HG03521 (cell line): ENCODE results near the gene SH3BP2.

ENCODE experiments used
- ATAC-seq: cut with Tn5 transposase; IDR thresholded peaks from one replicate; pipeline ENCODE4 v1.9.1; 2021; ENCODE audit warnings: mild to moderate bottlenecking, moderate library complexity; ENCODE audit not compliant: unreplicated experiment

The SH3BP2 gene

DNA sequence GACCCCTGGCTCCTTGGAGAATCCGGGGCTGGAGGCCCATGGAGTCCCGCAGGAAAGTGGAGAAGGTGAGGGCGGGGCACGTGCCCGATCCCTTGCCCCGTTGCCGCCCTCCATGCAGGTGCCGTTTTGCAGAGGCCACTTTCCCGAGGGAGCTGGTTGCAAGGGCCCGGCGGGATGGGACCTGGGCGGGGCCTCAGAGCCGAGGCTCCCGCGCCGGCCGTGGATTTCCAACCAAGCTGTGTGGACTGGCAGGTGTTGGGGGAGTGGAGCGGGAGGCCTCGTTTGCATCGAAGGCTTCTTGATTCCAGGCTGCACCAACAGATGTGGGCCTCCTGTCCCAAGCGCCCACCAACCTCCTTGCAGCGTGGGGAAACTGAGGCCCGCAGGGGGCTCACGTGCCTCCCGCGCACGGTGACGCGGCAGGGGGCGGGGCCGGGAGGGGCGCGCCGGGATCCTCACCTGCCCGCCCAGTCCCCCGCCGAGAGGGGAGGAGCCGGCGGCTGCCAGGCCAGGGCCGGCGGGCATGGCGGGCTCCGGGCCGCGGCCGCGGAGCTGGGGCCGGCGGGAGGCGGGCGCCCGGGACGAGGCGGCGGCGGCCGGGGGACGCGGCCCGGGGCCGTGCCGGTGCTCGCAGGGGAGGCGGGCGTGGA, 24.9 kb downstream of the SH3BP2 start:
- ATAC-seq: no peak

DNA sequence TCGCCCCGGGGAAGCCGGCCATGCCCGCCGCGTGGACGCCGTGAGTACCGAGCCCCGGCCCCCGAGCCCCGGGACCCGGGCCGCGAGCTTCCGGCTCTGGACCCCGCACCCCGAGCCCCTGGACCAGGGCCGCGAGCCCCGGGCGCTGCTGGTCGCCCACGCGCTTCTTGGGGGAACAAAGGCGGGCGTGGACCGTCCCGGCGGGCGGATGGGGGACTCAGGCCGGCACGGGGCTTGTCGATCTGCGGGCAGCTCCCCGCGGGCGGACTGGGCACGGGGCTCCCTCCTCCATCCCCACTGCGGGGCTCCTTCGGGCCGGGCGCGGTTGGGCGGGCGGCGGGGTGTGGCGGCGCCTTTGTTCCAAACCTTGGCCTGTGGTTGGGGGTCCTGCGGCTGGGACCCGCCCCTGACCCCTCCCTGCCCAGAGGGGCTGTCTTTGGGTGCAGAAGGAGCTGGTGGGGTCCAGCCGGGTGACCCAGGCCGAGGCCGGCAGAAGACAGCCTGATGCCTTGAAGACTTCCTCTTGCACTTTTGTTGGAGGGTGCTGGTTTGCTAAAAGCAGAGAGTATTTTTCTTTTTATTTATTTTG, 25.6 kb downstream of the SH3BP2 start:
- no peak for ATAC-seq

DNA sequence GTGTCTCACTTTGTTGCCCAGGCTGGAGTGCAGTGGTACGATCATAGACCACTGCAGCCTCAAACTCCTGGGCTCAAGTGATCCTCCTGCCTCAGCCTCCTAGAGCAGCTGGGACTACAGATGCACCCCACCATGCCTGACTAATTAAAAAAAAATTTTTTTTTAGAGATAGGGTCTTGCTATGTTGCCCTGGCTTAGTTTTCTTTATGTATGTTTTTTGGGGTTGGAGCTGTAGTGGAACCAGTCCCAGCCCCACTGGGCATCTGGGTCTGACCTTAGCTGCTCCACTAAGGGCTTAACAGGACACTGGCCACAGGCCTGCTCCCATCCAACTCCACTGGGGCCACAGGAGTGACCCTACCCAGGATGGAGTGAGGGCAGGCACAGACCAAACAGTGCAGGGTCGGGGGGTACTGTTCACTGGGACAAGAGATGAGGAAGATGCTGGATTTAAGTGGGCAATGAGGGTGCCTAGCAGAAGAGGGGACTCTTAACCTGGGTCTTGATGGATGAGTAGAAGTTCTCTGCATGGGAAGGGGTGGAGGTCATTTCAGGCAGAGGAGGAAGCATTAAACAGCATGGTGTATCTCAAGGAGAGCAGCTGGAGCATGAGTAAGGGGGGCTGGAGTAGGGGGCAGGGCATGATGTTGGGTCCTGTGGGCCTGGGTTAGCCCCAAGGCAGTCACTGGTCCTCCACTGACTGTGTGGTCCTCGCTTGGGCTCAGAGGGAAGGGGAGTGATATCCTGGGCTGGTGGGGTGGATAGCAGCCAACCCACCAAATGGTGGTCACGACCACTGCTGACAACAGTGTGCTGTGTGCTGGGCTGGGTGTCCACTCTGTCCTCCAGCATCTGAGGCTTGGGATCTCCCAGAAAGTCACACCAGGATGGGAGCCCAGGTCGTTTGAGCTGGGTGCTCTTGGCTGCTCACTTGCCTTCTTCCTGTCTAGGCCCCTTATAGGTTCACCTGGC, 26.6 kb downstream of the SH3BP2 start:
- no peak for ATAC-seq

DNA sequence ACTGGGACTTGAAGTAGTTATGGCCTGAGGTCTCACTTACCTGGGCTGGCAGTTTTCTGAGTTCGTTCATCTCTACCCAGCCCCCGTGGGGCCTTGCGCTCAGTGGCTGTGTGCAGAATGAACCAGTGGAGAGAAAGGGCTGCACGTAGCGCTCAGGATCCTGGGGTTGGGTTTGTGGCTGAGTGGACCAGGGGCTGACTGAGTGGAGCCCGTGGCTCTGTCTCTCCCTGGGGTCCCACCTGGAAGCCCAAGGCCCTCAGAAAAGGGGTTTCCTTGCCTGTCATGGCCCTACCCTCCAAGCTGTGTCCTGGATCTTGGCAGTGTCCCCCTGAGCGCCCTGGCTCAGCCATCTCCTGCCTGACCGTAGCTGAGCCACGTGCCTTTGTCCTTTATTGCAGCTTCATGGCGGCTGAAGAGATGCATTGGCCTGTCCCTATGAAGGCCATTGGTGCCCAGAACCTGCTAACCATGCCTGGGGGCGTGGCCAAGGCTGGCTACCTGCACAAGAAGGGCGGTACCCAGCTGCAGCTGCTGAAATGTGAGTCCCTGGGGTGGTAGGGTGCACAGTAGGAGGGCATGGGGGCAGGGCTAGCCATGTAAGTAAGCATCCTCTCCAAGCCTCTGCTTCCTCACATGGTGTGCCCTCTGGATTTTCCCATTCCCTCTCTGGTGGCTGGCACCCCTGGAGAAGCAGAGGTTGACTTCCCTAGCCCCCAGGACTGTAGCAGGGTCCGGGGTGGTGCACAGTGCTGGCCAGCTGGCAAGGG, 27.5 kb downstream of the SH3BP2 start:
- ATAC-seq: no peak

DNA sequence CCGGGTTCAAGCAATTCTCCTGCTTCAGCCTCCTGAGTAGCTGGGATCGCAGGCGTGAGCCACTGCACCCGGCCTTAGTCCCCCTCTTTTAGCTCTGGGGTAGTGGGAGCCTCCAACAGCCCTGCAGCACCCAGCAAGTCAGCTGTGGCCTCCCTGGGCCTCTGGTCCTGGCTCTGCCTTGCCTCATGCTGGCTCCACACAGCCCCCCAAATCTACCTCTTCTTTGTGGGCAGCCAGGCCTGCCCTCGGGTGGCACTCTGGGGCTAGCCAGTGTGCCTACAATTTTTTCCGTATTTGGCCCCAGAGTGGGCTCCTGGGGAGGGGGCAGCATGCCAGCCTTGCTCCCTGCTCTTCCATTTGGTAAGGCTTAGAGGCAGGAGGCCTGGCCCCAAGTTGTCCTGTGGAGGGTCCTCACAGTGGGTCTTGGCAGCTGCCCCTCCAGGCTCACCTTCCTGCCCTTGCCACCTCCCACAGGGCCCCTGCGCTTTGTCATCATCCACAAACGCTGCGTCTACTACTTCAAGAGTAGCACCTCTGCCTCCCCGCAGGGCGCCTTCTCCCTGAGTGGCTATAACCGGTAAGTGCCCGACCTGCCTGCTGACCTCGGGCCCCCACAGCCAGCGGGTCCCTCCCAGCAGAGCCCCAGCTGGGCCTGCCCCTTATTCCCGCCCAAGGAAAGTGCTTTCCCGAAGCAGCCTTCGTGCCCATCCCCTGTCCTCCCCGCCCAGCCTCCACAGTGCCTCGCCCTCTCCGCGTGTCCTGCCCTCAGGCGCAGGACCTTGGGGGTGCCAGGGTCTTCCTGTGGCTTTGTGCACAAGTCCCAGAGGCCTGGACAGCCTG, 29.8 kb downstream of the SH3BP2 start:
- ATAC-seq: no peak

DNA sequence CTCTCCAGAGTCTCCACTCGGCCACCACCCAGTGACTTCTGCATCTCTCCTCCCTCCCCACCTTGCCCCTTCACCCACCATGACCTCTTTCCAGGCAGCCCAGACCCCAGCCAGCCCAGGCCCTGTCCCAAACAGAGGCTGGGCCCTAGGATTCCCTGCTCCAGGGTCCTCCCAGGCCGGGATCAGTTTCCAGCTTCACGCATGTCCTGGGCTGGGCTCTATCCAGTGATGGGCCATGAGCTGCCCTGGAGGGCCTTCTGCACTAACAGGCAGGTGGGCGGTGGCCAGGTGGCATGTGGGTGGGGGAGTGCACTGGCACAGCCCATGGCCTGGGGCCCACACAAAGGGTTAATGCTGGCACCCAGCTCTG, 30.4 kb downstream of the SH3BP2 start:
- no peak for ATAC-seq

DNA sequence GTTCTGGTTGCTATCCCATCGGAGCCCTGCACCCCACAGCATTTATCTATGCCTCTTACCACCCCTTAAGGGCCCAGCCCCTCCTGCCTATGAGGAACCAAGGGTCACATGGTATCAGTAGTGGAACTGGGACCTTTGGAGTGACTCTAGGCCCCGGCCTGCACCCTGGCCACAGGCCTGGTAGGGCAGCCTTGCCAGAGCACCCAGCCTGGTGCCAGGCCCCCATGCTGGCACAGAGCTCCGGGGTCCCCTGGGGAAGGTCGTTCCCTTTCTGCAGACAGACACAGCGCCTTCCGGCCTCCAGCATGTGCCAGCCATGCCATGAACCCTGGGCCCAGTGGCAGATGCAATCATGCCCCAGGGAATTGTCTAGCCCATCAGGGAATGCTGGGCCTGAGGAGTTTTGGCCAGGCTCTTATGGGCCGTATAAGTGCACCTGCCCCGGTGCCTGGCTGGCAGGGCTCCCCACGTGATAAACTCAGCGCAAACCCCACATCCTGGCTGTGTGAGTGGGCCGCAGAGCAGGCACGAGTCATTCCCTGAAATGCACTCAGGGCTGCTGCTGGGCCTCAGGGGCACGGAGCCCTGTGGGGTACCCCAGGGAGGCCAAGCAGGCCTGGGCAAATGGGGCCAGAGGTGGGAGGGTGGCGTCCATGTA, 30.9 kb downstream of the SH3BP2 start:
- ATAC-seq: no peak

DNA sequence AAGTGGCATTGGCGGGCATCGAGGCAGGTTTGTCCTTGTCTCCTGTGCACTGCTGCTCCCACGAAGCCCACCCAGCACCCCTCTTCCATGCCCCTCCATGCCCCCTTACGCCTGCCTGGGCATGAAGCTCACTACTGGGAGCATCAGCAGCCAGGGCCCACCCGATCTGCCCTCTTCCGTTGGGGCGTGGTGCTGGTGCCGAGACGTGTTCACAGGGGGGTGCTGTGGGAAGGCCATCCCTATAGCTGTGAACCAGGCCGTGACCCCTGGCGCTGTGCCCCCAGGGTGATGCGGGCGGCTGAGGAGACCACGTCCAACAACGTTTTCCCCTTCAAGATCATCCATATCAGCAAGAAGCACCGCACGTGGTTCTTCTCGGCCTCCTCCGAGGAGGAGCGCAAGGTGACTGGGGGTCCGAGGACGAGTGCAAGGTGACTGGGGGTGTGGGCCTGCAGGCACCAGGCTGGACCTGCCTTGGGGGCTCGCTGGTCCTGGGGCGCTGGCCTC, 31.5 kb downstream of the SH3BP2 start:
- no peak for ATAC-seq

DNA sequence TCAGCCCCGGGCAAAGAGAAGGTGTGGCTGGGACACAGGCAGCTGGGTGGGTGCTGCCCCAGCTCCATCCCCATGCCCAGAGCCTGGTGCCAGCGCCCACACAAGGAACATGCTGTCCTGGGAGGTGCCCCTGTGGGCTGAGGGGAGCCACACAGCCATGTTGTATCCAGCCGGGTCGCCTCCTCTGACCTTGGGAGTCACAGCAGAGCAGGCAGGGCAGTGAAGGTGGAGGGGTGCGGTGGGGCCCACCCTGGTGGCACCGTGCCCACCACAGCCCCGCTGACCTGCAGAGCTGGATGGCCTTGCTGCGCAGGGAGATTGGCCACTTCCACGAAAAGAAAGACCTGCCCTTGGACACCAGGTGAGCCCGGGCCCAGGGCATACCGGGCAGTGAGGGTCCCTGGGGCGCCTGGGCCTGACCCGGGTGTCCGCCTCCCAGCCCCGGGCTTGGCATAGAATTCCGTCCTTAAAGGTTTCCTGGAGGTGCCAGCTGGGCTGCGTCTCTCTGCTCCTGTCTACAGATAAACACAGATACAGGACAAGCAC, 32.0 kb downstream of the SH3BP2 start:
- ATAC-seq: no peak

DNA sequence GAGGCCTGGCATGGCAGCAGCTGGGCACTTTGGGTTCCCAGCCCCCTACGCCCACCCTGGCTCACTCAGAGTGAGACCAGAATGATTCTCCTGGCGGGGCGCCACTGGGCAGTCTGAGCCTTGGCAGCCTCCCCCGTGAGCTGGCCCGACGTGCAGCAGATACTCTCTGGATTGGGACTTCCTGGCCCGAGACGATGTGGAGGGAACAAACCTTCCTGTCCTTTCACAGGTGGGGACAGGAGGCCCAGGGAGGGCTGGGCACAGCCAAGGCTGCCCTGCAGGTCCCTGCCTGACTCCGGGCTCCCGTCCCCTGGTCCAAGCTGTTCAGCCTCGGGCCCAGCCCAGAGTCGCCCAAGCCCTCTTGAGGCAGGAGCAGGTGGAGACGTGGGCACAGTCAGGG, 32.9 kb downstream of the SH3BP2 start:
- no peak for ATAC-seq

DNA sequence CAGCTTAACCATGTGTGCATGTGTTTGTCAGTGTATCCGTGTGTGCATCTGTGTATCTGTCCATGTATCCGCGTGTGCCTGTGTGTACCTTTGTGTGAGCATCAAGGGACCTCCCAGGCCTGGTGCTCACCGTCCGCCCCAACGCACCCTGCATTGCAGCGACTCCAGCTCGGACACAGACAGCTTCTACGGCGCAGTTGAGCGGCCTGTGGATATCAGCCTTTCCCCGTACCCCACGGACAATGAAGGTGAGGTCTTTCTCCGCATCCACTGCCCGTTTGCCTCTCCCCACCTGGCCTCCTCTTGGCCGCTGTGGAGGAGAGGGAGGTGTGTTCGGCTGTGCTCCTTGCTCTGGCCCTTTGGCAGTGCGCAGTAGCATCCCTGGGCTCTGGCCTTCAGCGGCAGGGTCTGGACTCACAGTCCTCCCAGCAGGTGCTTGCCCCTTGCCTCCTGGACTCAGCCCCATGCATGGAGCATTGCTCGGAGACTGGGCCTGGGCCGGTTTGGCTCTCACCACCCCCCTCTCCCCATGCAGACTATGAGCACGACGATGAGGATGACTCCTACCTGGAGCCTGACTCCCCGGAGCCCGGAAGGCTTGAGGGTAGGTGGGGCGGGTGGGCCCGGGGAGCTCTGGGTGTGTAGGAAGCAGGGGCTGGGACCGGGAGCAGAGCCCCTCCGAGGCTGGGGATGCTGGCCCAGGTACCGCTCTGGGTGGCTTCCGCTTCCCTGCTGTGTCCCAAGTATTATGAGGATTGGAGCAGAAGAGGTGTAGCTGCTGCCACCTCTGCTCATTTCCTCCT, 34.4 kb downstream of the SH3BP2 start:
- no peak for ATAC-seq

DNA sequence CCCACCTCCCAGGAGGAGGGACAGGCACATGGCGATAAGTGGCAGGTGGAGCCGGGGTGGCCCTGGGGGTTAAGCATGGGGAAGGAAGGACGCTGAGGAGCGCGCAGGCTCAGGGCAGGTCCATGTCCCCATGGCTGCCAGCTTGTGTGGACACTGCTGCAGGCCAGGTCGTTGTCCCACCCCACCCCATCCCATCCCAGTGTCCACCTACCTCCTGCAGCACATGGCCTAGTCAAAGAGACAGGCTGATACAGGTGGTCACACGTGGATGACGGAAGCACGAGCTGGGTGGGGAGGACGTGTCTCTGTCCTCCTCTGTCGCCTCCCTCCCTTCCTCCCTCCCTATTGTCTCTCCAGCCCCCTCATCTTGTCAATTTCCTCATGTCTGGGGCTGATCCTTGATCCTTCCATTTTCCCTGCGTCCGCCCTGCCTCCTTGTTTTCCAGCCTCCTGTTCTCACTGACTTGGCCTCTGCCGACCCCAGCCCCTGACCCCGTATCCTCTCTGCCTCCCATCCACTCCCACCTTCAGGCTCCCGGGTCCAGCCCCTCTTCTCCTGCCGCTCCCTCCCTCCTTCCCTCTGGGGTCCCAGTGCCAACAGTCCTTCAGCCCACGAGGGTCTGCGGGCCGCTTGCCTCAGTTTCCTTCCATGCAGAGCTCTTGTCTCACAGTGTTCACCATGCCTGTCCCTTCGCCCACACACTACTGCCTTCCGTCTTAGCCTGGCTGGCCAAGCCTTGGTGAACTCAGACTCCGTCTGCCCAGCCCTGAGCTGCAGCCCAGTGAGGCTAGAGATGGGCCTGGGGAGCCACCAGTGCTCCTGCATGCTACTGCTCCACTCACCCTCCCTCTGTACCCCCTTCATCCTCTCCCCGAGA, 35.2 kb downstream of the SH3BP2 start:
- ATAC-seq: no peak

DNA sequence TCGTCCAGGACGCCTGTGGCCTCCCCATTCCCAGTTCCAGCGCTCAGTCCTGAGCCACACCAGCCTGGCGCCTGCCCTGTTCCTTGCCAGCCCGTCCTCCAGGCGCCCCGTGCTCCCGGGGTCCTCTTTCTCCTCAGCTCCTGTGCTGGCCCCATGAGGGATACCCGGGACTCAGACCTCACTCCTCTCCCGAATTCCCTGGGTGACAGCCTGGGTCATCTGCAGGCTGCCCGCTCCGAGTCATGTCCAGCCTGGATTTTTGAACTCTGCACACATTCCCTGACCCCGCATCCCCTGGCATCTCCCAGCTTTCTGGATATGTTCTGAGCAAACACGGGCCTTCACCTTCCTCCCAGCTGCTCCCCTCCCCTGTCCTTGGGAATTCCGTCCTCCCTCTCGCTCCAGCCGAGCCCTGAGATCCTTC, 35.9 kb downstream of the SH3BP2 start:
- no peak for ATAC-seq

DNA sequence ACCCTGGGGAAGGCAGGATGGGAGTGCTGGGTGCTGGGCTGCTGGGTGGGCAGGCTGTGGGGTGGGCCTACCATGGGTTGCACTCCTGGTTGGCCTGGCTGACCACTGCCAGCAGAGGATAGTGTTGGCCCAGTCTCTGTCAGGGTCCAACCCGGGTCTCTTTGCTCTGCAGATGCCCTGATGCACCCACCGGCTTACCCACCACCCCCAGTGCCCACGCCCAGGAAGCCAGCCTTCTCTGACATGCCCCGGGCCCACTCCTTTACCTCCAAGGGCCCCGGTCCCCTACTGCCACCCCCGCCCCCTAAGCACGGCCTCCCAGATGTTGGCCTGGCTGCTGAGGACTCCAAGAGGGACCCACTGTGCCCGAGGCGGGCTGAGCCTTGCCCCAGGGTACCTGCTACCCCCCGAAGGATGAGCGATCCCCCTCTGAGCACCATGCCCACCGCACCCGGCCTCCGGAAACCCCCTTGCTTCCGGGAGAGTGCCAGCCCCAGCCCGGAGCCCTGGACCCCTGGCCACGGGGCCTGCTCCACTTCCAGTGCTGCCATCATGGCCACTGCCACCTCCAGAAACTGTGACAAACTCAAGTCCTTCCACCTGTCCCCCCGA, 36.5 kb downstream of the SH3BP2 start:
- ATAC-seq: no peak

DNA sequence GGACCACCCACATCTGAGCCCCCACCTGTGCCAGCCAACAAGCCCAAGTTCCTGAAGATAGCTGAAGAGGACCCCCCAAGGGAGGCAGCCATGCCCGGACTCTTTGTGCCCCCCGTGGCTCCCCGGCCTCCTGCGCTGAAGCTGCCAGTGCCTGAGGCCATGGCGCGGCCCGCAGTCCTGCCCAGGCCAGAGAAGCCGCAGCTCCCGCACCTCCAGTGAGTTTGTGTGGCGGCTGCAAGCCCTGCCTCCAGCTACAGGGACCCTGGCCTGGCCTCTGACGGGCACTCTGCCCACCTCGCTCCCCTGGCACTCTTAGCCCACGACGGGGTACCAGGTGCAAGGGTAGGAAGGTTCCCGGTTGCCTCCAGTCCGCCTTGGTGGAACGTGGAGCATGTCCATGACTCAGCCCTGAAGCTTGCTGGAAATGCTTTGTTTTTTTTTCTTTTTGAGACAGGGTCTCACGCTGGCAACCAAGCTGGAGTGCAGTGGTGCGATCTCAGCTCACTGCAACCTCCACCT, 37.1 kb downstream of the SH3BP2 start:
- ATAC-seq: no peak

DNA sequence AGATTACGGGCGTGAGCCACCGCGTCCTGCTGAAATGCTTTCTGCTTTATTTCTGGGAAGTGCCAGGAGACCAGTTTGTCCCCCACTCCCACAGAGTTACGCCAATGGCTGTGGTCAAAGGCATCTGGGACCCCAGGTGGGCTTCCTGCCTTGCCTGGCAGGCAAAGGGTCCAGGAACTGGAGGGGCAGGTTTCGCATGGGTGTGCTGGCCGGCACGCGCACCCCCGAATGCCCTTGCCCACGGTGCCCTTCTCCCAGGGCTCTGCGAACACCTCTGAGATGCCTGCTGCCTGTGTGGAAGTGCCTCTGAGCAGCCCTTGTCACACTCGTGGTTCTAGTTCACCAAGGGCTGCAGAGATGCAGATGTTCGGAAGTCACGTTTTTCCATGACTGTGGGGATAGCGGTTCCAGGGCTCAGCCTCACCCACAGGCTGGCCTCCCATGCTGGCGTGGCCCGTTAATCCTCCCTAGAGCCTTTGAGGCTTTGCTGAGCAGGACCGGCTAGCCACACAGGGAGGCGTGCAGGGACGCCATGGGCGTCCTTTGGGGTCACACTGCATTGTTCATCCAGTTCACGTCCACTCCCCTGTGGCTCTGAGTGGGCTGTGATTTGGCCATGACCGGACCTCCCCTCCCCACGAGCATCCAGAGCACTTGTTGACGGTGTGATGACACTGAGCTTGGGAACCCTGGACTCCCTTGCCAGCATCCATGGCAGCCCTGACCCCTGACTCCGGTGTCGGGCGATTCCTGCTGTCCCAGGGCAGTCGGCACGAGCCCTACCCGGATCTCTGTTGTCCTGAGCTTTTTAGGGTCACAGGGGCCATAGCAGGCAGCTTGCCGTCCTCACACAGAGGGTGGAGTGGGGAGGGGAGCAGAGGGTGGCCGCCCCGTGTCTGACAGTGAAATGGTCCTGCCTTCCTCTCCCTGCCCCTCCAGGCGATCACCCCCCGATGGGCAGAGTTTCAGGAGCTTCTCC, 38.0 kb downstream of the SH3BP2 start:
- no peak for ATAC-seq
